IPS-NIHi7 (cell line): ENCODE results near the gene TANK.

Source experiments
- DNase-seq: peaks from one replicate; pipeline ENCODE4 v3.0.0; 2012; ENCODE audit warnings: mixed read lengths; ENCODE audit errors: extremely low spot score

Gene TANK

DNA sequence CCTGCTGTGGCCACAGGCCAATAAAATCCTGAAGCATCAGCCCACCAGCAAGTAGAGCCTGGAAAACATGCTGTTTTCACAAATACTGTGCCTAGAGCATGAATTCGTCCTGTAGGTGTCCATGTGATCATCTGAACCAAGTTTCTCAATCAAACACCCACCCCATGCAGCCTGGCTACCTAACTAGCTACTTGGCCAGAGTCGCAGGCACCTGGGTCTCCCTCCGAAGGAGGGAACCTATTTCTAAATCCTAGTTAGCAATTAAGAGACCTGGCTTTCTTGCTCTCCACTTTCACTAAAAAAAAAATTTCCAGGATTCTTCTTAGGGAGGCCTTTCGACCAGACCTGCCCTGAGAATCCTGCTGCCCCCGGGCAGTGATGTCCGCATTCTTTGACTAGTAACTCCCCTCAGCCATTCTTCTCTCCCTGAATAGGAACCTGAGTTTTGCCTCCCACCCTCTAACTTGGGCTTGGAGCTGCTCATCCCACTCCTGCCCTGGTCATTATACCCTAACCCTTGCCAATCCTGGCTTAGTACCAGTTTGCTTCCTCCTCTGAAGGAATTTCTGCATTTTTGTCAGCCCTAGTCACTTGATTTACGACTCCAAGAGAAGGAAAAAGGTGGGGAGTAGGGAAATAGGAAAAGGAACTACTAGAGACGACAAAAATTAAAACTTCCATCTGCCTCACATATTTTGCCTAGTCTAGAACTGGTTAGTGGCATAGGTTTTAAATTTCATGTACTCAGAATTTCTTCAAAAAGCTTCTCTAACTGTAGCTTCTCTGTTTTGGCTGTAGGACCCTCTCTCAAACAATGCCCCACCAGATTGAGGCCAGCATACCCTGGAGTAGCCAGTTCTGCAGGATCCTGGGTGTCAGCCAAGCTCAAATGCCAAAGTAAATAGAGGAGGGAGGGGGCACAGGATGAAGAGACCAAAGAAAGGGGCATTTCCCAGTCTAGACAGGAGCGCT, 25.4 kb upstream of the TANK start:
- DNase-seq = no peak

DNA sequence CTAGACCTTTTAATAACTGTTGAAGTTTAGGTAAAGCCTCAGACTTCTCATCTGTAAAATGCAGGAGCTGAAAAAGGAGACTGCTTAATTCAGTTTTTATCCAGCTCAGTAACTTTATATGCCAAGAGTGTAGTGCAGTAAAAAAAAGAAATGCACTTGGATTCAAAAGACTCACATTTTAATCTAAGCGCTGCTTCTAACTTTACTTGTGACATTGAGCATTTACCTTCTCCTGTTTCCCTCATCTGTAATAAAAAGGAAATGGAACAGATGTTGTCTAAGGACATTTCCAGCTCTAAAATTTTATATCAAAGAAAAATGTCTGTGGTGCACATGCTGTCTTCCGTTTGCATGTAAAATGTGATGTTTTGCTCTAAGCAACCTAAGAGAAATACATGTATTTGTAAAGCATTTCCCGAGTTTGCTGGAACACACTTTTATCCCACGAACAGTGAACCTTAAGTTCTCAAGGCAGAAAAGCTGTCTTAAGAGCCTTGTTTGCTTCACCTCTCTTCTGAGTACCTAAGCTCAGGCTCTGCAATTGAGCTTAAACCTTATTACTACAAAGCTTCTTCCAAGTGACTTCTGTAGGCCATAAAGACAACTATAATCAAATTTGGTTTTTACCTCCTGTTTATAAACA, 24.2 kb upstream of the TANK start:
- no peak for DNase-seq

DNA sequence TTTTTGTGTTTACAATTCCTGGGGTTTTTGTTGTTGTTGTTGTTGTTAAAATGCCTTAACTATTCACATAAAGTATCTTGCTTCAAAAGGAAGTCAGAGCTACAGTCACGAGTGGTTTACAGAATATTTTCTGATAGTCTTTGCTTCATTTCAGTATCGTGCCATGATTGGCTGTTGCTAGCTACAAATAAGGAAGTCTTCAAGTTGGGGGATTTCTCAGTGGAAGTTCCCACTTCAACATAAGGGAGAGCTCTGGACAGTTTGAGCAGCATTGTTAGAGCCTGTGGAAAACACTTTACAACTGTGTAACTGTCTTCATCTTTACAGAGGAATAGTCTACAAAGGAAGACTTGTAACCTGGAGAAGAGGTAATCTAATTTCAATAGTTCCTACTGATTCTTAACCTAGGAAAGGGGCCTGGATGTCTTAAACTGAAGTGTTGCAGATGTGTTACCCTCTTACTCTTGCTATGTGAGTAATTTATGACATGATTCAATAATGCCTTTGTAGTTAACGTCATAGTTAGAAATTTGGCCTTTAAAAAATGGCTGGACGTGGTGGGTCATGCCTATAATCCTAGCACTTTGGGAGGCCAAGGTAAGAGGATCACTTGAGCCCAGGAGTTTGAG, 23.4 kb upstream of the TANK start:
- DNase-seq = no peak

DNA sequence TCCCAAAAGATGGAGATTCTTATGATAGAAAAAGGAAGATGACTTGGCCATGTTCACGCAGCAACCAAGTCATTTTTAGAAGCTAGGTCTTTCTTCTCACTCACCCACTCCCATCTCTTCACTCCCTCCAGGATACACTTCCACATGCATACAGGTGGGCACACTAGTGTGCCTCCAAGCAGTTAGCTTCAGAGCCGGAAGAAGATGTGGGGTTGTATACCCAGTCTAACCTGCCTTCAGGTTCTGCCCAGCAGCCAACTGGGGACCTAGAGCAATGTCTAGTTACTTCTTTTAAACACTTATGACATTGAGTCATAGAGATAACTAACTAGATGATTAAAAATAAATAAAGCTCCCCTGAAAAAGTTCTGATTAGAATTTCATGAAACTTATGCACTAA, 21.8 kb upstream of the TANK start:
- DNase-seq = no peak

DNA sequence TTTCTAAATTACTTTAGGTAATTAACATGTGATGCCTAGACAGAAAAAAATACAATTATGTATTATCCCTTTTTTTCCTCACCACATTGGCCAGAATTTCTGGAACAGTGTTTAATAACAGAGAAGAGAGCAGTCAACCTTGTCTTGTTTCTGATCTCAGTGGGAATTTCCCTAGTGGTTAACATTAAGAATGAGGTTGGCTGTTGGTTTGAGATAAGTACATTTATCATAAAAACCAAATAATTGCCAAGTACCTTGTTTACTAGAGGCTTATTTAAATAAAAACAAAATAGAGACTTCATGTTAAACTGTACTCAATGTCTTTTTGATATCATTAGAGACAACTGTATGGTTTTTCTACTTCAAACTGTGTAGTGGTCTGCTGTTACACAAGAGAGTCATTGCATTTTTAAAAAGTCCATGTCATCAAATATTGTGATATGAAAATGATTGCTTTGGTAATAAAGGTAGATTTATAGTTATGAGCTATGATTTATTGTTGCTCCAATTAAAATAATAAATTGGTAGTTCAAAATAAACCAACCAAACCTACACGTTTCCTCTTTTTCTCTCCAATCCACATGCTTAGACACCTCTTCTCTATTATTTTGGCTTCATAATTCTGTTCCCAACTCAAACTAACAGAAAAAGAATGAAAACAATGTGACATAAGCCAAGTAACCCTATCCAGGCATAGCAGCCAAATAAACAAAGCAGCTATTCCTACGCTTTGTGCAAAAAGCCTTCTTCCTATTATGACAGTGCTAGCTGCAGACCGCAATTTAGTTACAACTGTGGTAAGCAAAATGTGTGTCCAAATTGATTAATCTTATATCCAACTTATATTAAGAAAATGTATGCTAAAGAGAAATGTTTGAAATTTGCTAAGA, 20.9 kb upstream of the TANK start:
- no peak for DNase-seq

DNA sequence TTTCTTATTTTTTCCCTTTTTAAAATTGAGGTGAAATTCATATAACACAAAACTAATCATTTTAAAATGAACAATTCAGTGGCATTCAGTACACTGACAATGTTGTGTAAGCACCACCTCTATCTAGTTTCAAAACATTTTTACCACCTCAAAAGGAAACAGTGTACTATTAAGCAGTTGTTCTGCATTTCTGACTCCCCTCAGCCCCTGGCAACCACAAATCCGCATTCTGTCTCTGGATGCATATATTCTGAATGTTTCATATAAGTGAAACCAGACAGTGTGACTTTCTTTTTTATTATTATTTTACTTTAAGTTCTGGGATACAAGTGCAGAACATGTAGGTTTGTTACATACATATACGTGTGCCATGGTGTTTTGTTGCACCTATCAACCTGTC, 19.2 kb upstream of the TANK start:
- DNase-seq = no peak

DNA sequence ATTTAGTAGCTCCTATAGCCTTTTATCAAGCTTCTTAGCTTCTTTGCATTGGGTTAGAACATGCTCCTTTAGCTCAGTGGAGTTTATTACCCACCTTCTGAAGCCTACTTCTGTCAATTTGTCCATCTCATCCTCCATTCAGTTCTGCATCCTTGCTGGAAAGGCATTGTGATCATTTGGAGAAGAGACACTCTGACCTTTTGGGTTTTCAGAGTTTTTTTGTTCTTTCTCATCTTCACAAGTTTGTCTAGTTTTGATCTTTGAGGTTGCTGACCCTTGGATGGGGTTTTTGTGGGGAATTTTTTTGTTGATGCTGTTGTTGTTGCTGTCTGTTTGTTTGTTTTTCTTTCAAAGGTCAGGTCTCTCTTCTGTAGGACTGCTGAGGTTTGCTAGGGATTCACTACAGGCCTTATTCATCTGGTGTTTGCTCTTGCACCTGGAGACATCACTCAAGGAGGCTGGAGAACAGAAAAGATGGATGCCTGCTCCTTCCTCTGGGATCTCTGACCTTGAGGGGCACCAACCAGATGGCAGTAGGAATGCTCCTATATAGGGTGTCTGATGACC, 13.9 kb upstream of the TANK start:
- DNase-seq = no peak

DNA sequence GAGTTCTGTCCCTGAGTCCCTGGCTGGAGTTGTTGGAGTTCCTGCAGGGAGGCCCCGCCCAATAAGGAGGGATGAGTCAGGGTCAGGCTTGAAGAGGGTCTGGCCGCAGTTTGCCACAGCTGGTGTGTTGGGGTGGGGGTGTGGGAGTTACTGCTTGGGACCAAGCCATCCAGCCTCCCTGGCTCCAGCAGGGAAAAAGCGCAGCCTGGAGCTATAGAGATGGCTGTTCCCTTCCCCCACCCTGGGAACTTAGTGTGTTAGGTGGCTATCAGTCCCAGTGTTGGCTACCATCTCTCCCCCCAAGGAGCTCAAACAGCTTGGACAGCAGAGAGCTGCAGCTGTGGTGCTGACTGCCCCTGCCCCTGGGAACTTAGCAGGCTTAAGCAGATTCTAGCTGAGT, 13.2 kb upstream of the TANK start:
- DNase-seq = no peak

DNA sequence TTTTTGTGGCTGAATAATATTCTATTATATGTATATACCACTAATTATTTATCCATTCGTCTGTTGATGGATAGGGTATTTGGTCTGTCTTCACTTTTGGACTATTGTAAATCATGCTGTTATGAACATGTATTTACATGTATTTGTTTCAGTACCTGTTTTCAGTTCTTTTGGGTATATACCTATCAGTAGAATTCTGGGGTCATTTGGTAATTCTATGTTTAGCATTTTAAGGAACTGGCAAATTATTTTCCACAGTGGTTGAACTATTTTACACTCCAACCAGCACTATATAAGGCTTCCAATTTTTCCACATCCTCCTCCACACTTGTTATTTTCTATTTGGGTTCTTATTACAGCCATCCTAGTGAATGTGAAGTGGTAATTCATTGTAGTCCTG, 12.4 kb upstream of the TANK start:
- DNase-seq = no peak

DNA sequence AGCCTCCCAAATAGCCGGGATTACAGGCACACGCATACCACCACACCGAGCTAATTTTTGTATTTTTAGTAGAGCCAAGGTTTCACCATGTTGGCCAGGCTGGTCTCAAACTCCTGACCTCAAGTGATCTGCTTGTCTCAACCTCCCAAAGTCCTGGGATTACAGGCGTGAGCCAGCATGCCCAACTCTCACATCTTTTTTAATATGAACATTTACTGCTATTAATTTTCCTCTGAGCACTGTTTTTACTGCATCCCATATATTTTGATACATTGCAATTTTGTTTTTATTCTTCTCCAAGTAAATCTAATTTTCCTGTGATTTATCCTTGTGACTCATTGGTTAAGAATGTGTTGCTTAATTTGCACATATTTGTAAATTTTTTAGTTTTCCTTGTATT, 9.5 kb upstream of the TANK start:
- no peak for DNase-seq

DNA sequence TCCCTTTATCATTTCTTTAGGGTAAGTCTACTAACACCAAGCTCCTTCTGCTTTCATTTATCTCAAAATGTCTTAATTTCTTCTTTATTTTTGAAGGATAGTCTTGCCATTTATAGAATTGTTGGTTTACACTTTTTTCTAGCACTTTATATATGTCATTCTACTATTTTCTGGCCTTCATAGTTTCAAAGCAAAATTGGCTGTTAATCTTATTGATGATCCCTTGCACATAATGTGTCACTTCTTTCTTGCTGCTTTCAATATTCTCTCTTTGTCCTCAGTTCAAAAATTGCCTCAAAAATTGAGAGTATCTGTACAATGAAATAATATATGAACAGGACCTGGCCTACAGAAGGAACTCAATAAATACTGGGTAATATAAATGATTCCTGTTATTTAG, 7.9 kb upstream of the TANK start:
- no peak for DNase-seq

DNA sequence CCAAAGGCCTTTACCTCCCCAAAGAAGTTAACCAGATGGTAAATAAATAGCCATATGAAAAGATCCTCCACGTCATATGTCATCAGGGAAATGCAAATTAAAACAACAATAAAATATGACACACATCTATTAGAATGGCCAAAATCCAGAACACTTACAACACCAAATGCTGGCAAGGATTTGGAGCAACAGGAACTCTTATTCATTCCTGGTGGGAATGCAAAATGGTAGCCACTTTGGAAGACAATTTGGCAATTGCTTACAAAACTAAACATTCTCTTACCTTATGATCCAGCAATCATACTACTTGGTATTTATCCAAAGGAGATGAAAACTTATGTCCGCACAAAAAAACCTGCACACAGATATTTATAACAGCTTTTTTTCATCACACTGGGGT, 1.3 kb upstream of the TANK start:
- no peak for DNase-seq

DNA sequence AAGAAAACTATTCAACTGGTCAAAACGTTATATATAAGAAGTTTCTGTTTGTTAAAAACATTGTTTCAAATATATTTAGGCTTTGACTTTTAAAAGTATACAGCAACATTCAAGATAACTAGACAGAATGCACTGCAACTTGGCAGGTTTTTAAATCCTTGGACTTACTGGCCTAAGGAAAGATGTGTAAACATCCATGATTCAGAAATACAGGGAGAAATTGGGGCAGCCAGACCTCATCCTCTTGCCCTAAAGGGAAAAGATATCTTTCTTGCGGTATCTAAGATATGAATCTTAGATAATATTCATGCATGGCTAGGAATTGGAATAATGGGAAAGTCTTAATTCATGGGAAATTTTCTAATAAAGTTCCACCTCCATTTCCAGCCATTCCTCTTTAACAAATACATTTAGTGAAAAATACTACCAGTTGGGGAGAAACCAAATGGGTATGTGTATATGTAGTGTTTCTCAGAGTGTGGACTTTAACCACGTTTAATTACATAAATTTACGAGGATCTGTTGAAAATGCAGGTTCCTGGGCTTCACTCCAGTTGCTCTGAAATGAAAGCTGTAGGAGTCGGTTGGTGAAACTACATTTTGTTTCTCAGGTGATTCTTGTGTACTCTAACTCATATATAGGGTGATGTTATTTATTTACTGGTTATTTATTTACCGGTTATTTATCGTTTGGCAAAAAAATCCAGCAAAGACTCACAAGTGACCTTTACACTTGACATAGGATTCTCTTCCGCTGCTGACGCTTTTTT, 587 bp upstream of the TANK start:
- no peak for DNase-seq

DNA sequence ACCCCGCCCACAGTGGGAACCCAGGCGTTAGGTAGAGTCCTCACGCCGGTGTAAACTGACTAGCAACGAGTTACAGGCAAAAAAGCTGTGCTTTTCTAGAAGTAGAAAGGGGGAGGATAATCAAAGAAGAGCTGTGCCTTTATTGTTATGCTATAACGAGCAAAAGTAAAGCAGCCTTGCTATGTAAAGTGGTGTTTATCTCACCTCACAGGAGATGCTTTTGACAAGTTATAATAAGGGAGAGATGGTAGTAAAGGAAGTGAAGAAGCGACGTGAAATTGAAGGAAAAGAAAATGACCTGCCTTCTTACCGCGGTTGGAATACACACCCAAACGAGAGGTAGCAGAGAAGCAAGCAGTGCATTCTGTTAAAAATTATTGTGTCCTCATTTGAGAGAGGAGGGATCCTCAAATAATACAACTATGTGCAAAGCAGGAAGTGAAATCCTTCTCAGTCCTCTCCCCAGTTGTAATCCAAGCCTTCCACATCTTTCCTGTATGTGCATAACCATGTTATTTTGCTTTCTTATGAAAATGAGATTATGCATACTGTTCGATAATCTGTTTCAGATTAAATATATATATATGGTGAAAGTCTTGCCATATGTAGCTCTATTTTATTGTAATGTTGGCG, 962 bp downstream of the TANK start:
- no peak for DNase-seq

DNA sequence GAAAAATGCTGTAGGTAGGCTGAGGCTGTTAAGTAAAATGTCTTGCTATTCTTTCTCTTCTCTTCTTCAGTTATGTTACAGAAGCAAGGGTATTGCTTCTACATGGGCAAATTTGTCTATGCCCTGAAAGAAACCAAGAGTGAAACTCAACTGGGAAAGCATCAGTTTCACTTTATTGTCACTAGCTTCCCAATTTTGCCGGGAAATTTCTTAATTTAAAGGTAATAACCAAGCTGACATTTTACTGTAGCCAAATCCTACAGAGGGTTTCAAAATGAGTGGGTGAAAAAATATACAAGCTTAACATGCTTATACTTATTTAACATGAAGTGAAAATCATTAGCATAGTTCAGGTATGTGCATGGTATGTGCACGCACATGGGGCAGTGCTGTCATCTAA, 3.2 kb downstream of the TANK start:
- DNase-seq = no peak

DNA sequence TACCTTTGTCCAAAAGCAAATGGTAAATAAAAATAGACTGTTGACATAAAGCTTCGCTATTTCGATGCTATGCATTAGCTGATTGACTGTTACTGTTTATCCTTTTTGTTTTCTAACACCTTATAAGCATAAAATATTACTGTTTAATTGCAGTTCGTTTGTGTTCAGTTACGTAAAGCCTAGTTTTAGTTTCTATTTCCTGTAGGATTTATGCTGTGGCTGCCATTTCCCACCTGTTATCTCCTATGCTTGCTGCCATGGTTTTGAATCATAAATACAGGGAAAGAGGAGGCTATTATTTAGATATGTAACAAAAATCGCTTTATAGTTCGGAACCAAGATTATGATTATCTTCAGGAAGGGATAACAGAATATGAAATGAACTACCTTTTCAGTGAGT, 3.9 kb downstream of the TANK start:
- DNase-seq = no peak

DNA sequence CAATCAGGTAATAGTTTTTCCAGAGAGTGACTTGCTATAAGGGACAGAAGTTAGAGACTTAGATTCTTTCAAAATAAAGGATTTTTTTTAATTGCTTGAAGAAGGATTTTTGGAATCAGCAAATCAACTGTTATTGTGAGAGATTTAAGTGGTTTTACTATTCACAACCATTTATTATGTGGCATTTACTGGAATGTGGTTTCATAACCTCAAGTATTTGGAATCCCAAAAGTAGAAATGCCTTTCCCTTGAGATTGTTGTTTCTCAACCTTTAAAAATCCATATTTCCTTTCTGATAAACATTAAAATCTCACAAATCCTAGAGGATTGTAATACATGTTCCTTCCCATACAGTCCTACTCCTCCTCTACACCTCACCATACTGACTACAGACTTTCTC, 5.0 kb downstream of the TANK start:
- no peak for DNase-seq

DNA sequence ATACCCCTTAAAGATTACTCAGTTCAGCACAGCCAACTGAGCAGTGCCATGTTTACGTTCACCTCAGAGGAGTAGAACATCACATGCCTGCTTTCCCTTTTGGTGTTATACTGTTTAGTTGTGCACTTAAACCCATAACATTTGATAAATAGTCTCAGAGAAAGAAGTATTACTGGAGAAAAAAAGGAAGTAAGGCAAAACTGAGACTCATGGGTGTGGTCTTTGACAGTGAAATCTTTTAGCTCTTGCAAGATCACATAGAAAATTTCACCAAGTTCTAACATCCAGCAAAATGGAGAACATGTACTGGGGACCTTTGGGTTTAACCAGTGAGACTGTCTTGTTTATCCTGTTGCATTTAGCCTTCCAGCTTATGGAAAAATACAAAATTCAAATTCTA, 5.6 kb downstream of the TANK start:
- no peak for DNase-seq

DNA sequence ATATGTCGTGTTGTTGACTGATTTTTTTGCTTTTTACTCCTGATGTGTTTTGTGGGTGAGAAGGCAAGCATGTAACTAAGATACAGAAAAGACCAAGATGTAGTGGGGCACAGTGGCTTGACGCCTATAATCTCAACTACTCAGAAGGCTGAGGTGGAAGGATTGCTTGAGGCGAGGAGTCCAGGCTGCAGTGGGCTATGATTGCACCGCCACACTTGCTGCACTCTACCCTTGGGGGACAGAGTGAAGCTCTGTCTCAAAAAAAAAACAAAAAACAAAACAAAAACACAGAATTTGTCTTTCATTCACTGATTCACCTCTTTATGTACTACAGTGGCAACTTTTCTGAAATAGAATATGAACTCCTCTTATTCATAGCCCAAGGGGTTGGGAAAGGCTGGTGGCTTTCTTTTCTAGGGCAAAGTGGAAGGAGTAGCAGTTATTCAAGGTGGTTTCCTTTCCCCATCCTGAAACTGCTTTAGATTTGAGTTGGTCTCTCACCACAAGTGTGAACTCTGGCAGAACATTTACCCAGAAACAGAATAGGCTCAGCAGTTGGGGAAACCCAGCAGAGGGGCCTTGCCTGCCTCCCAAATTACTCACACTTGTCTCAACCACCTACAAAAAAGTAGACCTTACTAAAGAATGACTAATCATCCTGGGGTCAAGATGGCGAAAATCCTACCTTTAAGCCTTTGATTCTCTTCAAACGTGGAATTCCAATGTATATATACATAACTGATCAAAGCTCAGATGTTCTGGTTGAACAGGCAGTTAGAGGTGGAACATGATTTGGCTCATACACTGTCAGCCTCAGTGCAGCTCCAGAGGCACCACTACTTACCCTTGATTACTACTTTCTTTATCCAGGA, 6.5 kb downstream of the TANK start:
- DNase-seq = no peak
